Right ventricle myocardium superior (tissue), 1 donor: ENCODE results near the gene ZNF627. TPM values are rescaled to one million over a fixed set of nuclear protein-coding genes. Genes with fewer than 3 reads are reported as not detected.
"Not testable (repeated sequence)": the region's sequence is repeated elsewhere in the genome, so short reads cannot be mapped to it uniquely, and the experiment has no call there.

Experiments
- ATAC-seq: fragments of 200-7000 bp; cut with Tn5 transposase; one replicate; pipeline ENCODE4 v1.9.1; 2020; ENCODE audit warnings: mild to moderate bottlenecking; ENCODE audit not compliant: poor library complexity
- DNase-seq: peaks from one replicate; pipeline ENCODE4 v3.0.0-alpha.2; 2020
- intact Hi-C: fragments of 100-400 bp; cut with DNase I; formaldehyde crosslinking; loops from one replicate; pipeline ENCODE4 v1.11.2; 2022
- long read RNA-seq: library from polyadenylated mRNA; unstranded; transcript quantifications from one replicate; pipeline ENCODE4 v2.0.0, GENCODE V29; 2021
- total RNA-seq: library from RNA; stranded (reverse); fragmentation: NEBNext Ultra II Directional; extraction: Animal tissue kit (Norgen Biotek cat#: 25700); gene quantifications from one replicate; pipeline ENCODE4 v1.2.1, GENCODE V29; 2021
- donor health status: DM: no; HTN: yes; CAD: no; lungs with severe emphysema.

Gene ZNF627
- 4.2 TPM for total RNA-seq
- long read RNA-seq, transcript ZNF627-201 (4 exons, 2,840 nt), result major isoform, 20 of 26 reads
- long read RNA-seq, partial matches to known transcripts, result 0 of 26 reads
- long read RNA-seq, other reads (novel, unspliced or antisense), result 6 of 26 reads

- peak; percentile 99 for ATAC-seq
- peak; percentile 99 for DNase-seq
- intact Hi-C loops, result no loop called here
Measured at GRCh38 chr19:11597202-11598102, at the start of gene ZNF627. Gene ZNF627, plus strand, starts transcription at chr19:11597483. Its CDS starts 145 bp downstream, at chr19:11597628.

GRCh38 chr19:11547929-11548700 is 49.2 kb upstream of the ZNF627 start:
- intact Hi-C loops, result no loop called here
- DNase-seq, result no peak
- no peak for ATAC-seq

GRCh38 chr19:11549386-11549953 is 47.8 kb upstream of the ZNF627 start:
- intact Hi-C loops, result no loop called here
- ATAC-seq, result no peak
- no peak for DNase-seq

GRCh38 chr19:11550265-11550664 is 47.0 kb upstream of the ZNF627 start:
- intact Hi-C loops, result no loop called here
- ATAC-seq (no peak), DNase-seq (no peak)

- intact Hi-C loops, result no loop called here
- DNase-seq (no peak), ATAC-seq (no peak)
Measured at GRCh38 chr19:11551603-11552235, 45.6 kb upstream of the ZNF627 start.

- intact Hi-C loops, result no loop called here
- ATAC-seq (no peak), DNase-seq (no peak)
Measured at GRCh38 chr19:11552666-11553372, 44.5 kb upstream of the ZNF627 start.

GRCh38 chr19:11554160-11554559 is 43.1 kb upstream of the ZNF627 start:
- intact Hi-C loops, result no loop called here
- DNase-seq (no peak), ATAC-seq (no peak)

GRCh38 chr19:11555246-11555645 is 42.0 kb upstream of the ZNF627 start:
- no peak for DNase-seq
- no peak for ATAC-seq
- intact Hi-C loops, result no loop called here

- intact Hi-C loops, result no loop called here
- ATAC-seq, result no peak
- no peak for DNase-seq
Measured at GRCh38 chr19:11556634-11557420, 40.5 kb upstream of the ZNF627 start.

GRCh38 chr19:11558881-11559828 is 38.1 kb upstream of the ZNF627 start, which contains the start of gene ELOF1:
Gene ELOF1, minus strand, starts transcription at chr19:11559230. Its CDS starts 4,883 bp downstream, at chr19:11554347.
- peak; percentile 98 for DNase-seq
- ATAC-seq, result peak; percentile 99
- intact Hi-C loops, result no loop called here

GRCh38 chr19:11560404-11561051 is 36.8 kb upstream of the ZNF627 start:
- no peak for DNase-seq
- peak; percentile 50 for ATAC-seq
- intact Hi-C loops, result no loop called here

GRCh38 chr19:11563532-11563931 is 33.8 kb upstream of the ZNF627 start:
- DNase-seq, result no peak
- no peak for ATAC-seq
- intact Hi-C loops, result no loop called here

- ATAC-seq, intact Hi-C loops, DNase-seq: not testable (repeated sequence)
Measured at GRCh38 chr19:11564082-11564807, 33.0 kb upstream of the ZNF627 start.

GRCh38 chr19:11565649-11565980 is 31.7 kb upstream of the ZNF627 start:
- ATAC-seq, DNase-seq, intact Hi-C loops: not testable (repeated sequence)

GRCh38 chr19:11566164-11566563 is 31.1 kb upstream of the ZNF627 start:
- intact Hi-C loops, result no loop called here
- ATAC-seq (no peak), DNase-seq (no peak)
